Liver (tissue), 3 donors: ENCODE measurements around the gene MOB3B.

Experiments
- ATF3 ChIP-seq: IDR thresholded peaks from 2 replicates; pipeline ENCODE4 v1.6.1; 2016; ENCODE audit warnings: antibody characterized with exemption
- GABPA ChIP-seq, 2 donors: IDR thresholded peaks in 1 of 2; conservative IDR thresholded peaks in 1 of 2; 2 replicates each; pipeline ENCODE4 v1.6.1; 2016; ENCODE audit warnings: antibody characterized with exemption in 2 of 2, mild to moderate bottlenecking in 1 of 2, moderate library complexity in 1 of 2
- NR2F2 ChIP-seq: IDR thresholded peaks from 2 replicates; pipeline ENCODE4 v1.6.1; 2016; ENCODE audit warnings: antibody characterized with exemption
- RAD21 ChIP-seq, 2 donors: IDR thresholded peaks; 2 replicates each; pipeline ENCODE4 v1.6.1; 2016; ENCODE audit warnings: antibody characterized with exemption in 2 of 2, mild to moderate bottlenecking in 2 of 2
- SP1 ChIP-seq: IDR thresholded peaks from 2 replicates; pipeline ENCODE4 v1.6.1; 2018; ENCODE audit warnings: antibody characterized with exemption, mild to moderate bottlenecking
- TAF1 ChIP-seq: conservative IDR thresholded peaks from 2 replicates; pipeline ENCODE4 v1.6.1; 2016; ENCODE audit warnings: antibody characterized with exemption, mild to moderate bottlenecking
- TF ChIP-seq, protein P1 (sequence below): fragments of 150-350 bp; IDR thresholded peaks from 2 replicates; pipeline ENCODE4 v1.5.1; 2017; ENCODE audit warnings: improper control_type of control experiment, low read depth, low read length; ENCODE audit not compliant: missing input control
- donor health status: healthy.
- donor health status: healthy.

- TF ChIP-seq NR2F2 (no peak), RAD21 (IDR thresholded peaks at IDR 0.05) (no peak), TAF1 (no peak), SP1 (no peak), ATF3 (no peak), GABPA (IDR thresholded peaks at IDR 0.05 in 1 of 2, conservative IDR thresholded peaks at IDR 0.05 in 1 of 2) (no peak)
- TF ChIP-seq, protein P1, sequence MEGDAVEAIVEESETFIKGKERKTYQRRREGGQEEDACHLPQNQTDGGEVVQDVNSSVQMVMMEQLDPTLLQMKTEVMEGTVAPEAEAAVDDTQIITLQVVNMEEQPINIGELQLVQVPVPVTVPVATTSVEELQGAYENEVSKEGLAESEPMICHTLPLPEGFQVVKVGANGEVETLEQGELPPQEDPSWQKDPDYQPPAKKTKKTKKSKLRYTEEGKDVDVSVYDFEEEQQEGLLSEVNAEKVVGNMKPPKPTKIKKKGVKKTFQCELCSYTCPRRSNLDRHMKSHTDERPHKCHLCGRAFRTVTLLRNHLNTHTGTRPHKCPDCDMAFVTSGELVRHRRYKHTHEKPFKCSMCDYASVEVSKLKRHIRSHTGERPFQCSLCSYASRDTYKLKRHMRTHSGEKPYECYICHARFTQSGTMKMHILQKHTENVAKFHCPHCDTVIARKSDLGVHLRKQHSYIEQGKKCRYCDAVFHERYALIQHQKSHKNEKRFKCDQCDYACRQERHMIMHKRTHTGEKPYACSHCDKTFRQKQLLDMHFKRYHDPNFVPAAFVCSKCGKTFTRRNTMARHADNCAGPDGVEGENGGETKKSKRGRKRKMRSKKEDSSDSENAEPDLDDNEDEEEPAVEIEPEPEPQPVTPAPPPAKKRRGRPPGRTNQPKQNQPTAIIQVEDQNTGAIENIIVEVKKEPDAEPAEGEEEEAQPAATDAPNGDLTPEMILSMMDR: no peak
Observed at GRCh38 chr9:27505744-27506161, 23.9 kb downstream of the MOB3B start.
